ENCODE measurements around the gene FMNL1.

The FMNL1 gene

GRCh38 chr17:45260204-45260783, 38.6 kb downstream of the FMNL1 start:
- DNase-seq: no peak

- peak; percentile 63 for DNase-seq
Measured at GRCh38 chr17:45261577-45262515, 40.2 kb downstream of the FMNL1 start, which contains the start of gene SPATA32. TSS of gene SPATA32 (minus strand) at chr17:45262094. CDS start at chr17:45262016, 78 bp downstream.

GRCh38 chr17:45262516-45263476, 41.1 kb downstream of the FMNL1 start:
- no peak for DNase-seq

GRCh38 chr17:45263477-45263860, 41.8 kb downstream of the FMNL1 start:
- no peak for DNase-seq

- DNase-seq: no peak
Measured at GRCh38 chr17:45264430-45264829, 42.7 kb downstream of the FMNL1 start.

- no peak for DNase-seq
Measured at GRCh38 chr17:45264988-45265387, 43.3 kb downstream of the FMNL1 start.

GRCh38 chr17:45265821-45266220, 44.1 kb downstream of the FMNL1 start:
- no peak for DNase-seq

- no peak for DNase-seq
Measured at GRCh38 chr17:45266372-45266926, 44.8 kb downstream of the FMNL1 start.

GRCh38 chr17:45267436-45268055, 45.9 kb downstream of the FMNL1 start:
- DNase-seq: no peak

- DNase-seq: no peak
Measured at GRCh38 chr17:45269912-45270311, 48.2 kb downstream of the FMNL1 start.

- peak; percentile 60 for DNase-seq
Measured at GRCh38 chr17:45270828-45271418, 49.2 kb downstream of the FMNL1 start.

- no peak for DNase-seq
Measured at GRCh38 chr17:45271603-45272002, 49.9 kb downstream of the FMNL1 start.

- DNase-seq: no peak
Measured at GRCh38 chr17:45273551-45273957, 51.9 kb downstream of the FMNL1 start.

GRCh38 chr17:45274033-45274432, 52.3 kb downstream of the FMNL1 start:
- no peak for DNase-seq

GRCh38 chr17:45276031-45276430, 54.3 kb downstream of the FMNL1 start:
- DNase-seq: no peak

- peak; percentile 91 for DNase-seq
Measured at GRCh38 chr17:45277216-45277849, 55.6 kb downstream of the FMNL1 start.

GRCh38 chr17:45277992-45278391, 56.3 kb downstream of the FMNL1 start:
- no peak for DNase-seq

- no peak for DNase-seq
Measured at GRCh38 chr17:45279898-45280297, 58.2 kb downstream of the FMNL1 start.

GRCh38 chr17:45282683-45283644, 61.3 kb downstream of the FMNL1 start:
- no peak for DNase-seq

GRCh38 chr17:45283711-45284110, 62.0 kb downstream of the FMNL1 start:
- DNase-seq: no peak
